HEK293 (cell line): ENCODE measurements around the gene GSK3B.

Source experiments
- CTCF ChIA-PET: fragments of 350-600 bp; formaldehyde crosslinking; extraction: SDS; loops from one replicate; lab custom pipeline; 2021; ENCODE audit warnings: antibody characterized with exemption; lab: Yijun Ruan, JAX
- POLR2A ChIA-PET: fragments of 300-600 bp; formaldehyde crosslinking; extraction: SDS; loops from one replicate; lab custom pipeline; 2020; ENCODE audit warnings: antibody characterized with exemption, inconsistent platforms; lab: Yijun Ruan, JAX
- H3K27ac ChIP-seq: fragments of 200-500 bp; sonication (Bioruptor generic); 2 replicates; pipeline ENCODE4 v1.5.1; 2014; ENCODE audit warnings: low read depth, low read length, control low read depth, inconsistent platforms; ENCODE audit errors: extremely low read depth
- H3K36me3 ChIP-seq, 2 experiments: fragments of 200-500 bp in 1 of 2; sonication (Bioruptor generic) in 1 of 2; 1 replicate in 1 of 2; 2 replicates in 1 of 2; pipeline ENCODE4 v1.5.1; 2014 to 2017; ENCODE audit warnings: inconsistent platforms in 2 of 2, low read length in 2 of 2; ENCODE audit not compliant: control insufficient read depth in 2 of 2, insufficient read depth in 1 of 2
- H3K4me1 ChIP-seq: fragments of 200-500 bp; sonication (Bioruptor generic); 2 replicates; pipeline ENCODE4 v1.5.1; 2014; ENCODE audit warnings: mild to moderate bottlenecking, low read length, inconsistent platforms; ENCODE audit not compliant: control insufficient read depth, insufficient read depth
- H3K4me3 ChIP-seq: 2 replicates; pipeline ENCODE4 v1.5.1; 2011; ENCODE audit warnings: low read depth, mild to moderate bottlenecking, control low read depth, low read length, moderate library complexity
- H3K9me3 ChIP-seq: fragments of 200-500 bp; sonication (Bioruptor generic); 2 replicates; pipeline ENCODE4 v1.5.1; 2014; ENCODE audit warnings: low read depth, low read length, inconsistent platforms; ENCODE audit not compliant: control insufficient read depth, insufficient read depth
- KLF8 ChIP-seq: fragments of 450-650 bp; formaldehyde crosslinking; IDR thresholded peaks from 2 replicates; pipeline ENCODE4 v1.5.1; 2016; ENCODE audit warnings: missing biosample characterization, missing genetic modification characterization
- MYNN ChIP-seq: fragments of 450-650 bp; formaldehyde crosslinking; IDR thresholded peaks from 2 replicates; pipeline ENCODE4 v1.5.1; 2016; ENCODE audit warnings: missing biosample characterization, missing genetic modification characterization, borderline replicate concordance
- RBAK ChIP-seq: fragments of 450-650 bp; formaldehyde crosslinking; IDR thresholded peaks from 2 replicates; pipeline ENCODE4 v1.5.1; 2016; ENCODE audit warnings: missing biosample characterization, missing genetic modification characterization
- ZNF157 ChIP-seq: fragments of 450-650 bp; formaldehyde crosslinking; IDR thresholded peaks from 2 replicates; pipeline ENCODE4 v1.5.1; 2016; ENCODE audit warnings: missing biosample characterization, missing genetic modification characterization
- ZNF19 ChIP-seq: fragments of 450-650 bp; formaldehyde crosslinking; IDR thresholded peaks from 2 replicates; pipeline ENCODE4; 2016; ENCODE audit warnings: missing biosample characterization, missing genetic modification characterization, low read depth
- ZNF214 ChIP-seq: fragments of 450-650 bp; formaldehyde crosslinking; IDR thresholded peaks from 2 replicates; pipeline ENCODE4 v1.5.1; 2017; ENCODE audit warnings: missing biosample characterization, mild to moderate bottlenecking, missing genetic modification characterization, borderline replicate concordance
- ZNF292 ChIP-seq: fragments of 450-650 bp; formaldehyde crosslinking; IDR thresholded peaks from 2 replicates; pipeline ENCODE4 v1.5.1; 2016; ENCODE audit warnings: low read depth, missing biosample characterization, missing genetic modification characterization, borderline replicate concordance
- ZNF302 ChIP-seq: fragments of 450-650 bp; formaldehyde crosslinking; IDR thresholded peaks from 2 replicates; pipeline ENCODE4 v1.5.1; 2016; ENCODE audit warnings: missing biosample characterization, missing genetic modification characterization, low read depth
- ZNF501 ChIP-seq: fragments of 450-650 bp; formaldehyde crosslinking; IDR thresholded peaks from 2 replicates; pipeline ENCODE4 v1.5.1; 2016; ENCODE audit warnings: missing biosample characterization, missing genetic modification characterization
- ZNF560 ChIP-seq: fragments of 450-650 bp; formaldehyde crosslinking; IDR thresholded peaks from 2 replicates; pipeline ENCODE4 v1.5.1; 2017; ENCODE audit warnings: missing biosample characterization, missing genetic modification characterization, borderline replicate concordance
- ZNF561 ChIP-seq: fragments of 450-650 bp; IDR thresholded peaks from 2 replicates; pipeline ENCODE4 v1.5.1; 2018; ENCODE audit warnings: missing biosample characterization, missing genetic modification characterization, borderline replicate concordance
- ZNF837 ChIP-seq: fragments of 450-650 bp; formaldehyde crosslinking; IDR thresholded peaks from 2 replicates; pipeline ENCODE4 v1.5.1; 2016; ENCODE audit warnings: missing biosample characterization, missing genetic modification characterization
- TF ChIP-seq, protein P1 (sequence below): fragments of 450-650 bp; formaldehyde crosslinking; IDR thresholded peaks from 2 replicates; pipeline ENCODE4 v1.5.1; 2016; ENCODE audit warnings: missing biosample characterization, missing genetic modification characterization, borderline replicate concordance
- TF ChIP-seq, protein P2 (sequence below): fragments of 450-650 bp; formaldehyde crosslinking; IDR thresholded peaks from 2 replicates; pipeline ENCODE4 v1.5.1; 2016; ENCODE audit warnings: missing biosample characterization, missing genetic modification characterization
- TF ChIP-seq, protein P3 (sequence below): fragments of 450-650 bp; formaldehyde crosslinking; optimal IDR thresholded peaks from 2 replicates; pipeline ENCODE3; 2016; ENCODE audit warnings: missing biosample characterization, mild to moderate bottlenecking, missing genetic modification characterization

The GSK3B gene

DNA sequence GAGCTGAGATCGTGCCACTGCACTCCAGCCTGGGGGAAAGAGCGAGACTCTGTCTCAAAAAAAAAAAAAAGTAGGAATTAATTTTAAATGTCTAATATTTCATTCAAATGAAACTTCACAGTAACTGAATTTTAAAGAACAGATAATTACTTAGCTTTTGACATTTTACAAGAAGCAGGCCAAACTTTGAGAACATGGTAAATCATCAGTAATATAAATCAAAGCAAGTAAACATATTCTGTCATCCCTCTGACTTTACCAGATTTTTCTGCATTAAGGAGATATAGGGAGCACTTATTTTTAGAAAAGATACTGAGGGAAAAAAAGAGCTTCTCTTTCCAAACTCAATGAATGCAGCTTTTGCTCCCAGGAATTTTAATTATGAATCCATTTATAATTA is 275.3 kb downstream of the GSK3B start:
- CTCF ChIA-PET: no interaction called here
- Histone ChIP-seq H3K9me3 (no peaks in the 10 kb centered on the region), H3K36me3 (no peaks in the 10 kb centered on the region), H3K4me3 (no peak overlapping the region), H3K27ac (no peak overlapping the region), H3K4me1 (no peaks in the 10 kb centered on the region)
- TF ChIP-seq KLF8 (tag by site-specific recombination) (no peak), ZNF157 (tag by site-specific recombination) (no peak), ZNF19 (tag by site-specific recombination) (no peak), ZNF837 (tag by site-specific recombination) (no peak), MYNN (tag by site-specific recombination) (no peak), ZNF501 (tag by site-specific recombination) (no peak), ZNF560 (tag by site-specific recombination) (no peak), ZNF561 (tag by site-specific recombination) (no peak), ZNF292 (tag by site-specific recombination) (no peak), RBAK (tag by site-specific recombination) (no peak), ZNF214 (tag by site-specific recombination) (no peak), ZNF302 (no peak)
- TF ChIP-seq, protein P1, sequence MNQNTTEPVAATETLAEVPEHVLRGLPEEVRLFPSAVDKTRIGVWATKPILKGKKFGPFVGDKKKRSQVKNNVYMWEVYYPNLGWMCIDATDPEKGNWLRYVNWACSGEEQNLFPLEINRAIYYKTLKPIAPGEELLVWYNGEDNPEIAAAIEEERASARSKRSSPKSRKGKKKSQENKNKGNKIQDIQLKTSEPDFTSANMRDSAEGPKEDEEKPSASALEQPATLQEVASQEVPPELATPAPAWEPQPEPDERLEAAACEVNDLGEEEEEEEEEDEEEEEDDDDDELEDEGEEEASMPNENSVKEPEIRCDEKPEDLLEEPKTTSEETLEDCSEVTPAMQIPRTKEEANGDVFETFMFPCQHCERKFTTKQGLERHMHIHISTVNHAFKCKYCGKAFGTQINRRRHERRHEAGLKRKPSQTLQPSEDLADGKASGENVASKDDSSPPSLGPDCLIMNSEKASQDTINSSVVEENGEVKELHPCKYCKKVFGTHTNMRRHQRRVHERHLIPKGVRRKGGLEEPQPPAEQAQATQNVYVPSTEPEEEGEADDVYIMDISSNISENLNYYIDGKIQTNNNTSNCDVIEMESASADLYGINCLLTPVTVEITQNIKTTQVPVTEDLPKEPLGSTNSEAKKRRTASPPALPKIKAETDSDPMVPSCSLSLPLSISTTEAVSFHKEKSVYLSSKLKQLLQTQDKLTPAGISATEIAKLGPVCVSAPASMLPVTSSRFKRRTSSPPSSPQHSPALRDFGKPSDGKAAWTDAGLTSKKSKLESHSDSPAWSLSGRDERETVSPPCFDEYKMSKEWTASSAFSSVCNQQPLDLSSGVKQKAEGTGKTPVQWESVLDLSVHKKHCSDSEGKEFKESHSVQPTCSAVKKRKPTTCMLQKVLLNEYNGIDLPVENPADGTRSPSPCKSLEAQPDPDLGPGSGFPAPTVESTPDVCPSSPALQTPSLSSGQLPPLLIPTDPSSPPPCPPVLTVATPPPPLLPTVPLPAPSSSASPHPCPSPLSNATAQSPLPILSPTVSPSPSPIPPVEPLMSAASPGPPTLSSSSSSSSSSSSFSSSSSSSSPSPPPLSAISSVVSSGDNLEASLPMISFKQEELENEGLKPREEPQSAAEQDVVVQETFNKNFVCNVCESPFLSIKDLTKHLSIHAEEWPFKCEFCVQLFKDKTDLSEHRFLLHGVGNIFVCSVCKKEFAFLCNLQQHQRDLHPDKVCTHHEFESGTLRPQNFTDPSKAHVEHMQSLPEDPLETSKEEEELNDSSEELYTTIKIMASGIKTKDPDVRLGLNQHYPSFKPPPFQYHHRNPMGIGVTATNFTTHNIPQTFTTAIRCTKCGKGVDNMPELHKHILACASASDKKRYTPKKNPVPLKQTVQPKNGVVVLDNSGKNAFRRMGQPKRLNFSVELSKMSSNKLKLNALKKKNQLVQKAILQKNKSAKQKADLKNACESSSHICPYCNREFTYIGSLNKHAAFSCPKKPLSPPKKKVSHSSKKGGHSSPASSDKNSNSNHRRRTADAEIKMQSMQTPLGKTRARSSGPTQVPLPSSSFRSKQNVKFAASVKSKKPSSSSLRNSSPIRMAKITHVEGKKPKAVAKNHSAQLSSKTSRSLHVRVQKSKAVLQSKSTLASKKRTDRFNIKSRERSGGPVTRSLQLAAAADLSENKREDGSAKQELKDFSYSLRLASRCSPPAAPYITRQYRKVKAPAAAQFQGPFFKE (tag by site-specific recombination): no peak
- TF ChIP-seq, protein P2, sequence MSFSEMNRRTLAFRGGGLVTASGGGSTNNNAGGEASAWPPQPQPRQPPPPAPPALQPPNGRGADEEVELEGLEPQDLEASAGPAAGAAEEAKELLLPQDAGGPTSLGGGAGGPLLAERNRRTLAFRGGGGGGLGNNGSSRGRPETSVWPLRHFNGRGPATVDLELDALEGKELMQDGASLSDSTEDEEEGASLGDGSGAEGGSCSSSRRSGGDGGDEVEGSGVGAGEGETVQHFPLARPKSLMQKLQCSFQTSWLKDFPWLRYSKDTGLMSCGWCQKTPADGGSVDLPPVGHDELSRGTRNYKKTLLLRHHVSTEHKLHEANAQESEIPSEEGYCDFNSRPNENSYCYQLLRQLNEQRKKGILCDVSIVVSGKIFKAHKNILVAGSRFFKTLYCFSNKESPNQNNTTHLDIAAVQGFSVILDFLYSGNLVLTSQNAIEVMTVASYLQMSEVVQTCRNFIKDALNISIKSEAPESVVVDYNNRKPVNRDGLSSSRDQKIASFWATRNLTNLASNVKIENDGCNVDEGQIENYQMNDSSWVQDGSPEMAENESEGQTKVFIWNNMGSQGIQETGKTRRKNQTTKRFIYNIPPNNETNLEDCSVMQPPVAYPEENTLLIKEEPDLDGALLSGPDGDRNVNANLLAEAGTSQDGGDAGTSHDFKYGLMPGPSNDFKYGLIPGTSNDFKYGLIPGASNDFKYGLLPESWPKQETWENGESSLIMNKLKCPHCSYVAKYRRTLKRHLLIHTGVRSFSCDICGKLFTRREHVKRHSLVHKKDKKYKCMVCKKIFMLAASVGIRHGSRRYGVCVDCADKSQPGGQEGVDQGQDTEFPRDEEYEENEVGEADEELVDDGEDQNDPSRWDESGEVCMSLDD: no peak
- TF ChIP-seq, protein P3, sequence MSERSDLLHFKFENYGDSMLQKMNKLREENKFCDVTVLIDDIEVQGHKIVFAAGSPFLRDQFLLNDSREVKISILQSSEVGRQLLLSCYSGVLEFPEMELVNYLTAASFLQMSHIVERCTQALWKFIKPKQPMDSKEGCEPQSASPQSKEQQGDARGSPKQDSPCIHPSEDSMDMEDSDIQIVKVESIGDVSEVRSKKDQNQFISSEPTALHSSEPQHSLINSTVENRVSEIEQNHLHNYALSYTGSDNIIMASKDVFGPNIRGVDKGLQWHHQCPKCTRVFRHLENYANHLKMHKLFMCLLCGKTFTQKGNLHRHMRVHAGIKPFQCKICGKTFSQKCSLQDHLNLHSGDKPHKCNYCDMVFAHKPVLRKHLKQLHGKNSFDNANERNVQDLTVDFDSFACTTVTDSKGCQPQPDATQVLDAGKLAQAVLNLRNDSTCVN (tag by site-specific recombination): no peak
- POLR2A ChIA-PET: no interaction called here
